ENCODE data around the gene TIAL1. TPM values are rescaled to one million over a fixed set of nuclear protein-coding genes. Genes with fewer than 3 reads are reported as not detected.

The TIAL1 gene
- total and polyA plus RNA-seq, 2 experiments from 2014 or later, result 33.8 to 63.5 TPM

GRCh38 chr10:119597405-119598186, 832 bp upstream of the TIAL1 start:
- Histone ChIP-seq H3K4me1 (ENCODE audit: low read depth) (peaks cover 25% of the 10 kb centered on the region), H3K27me3 (no peaks in the 10 kb centered on the region), H3K4me3 (peak overlapping the region; percentile 9), H3K9me3 (ENCODE audit: low read depth) (no peaks in the 10 kb centered on the region), H3K27ac (peak overlapping the region; percentile 26), H3K36me3 (no peaks in the 10 kb centered on the region)
- DNase-seq (ENCODE audit: low read depth in 1 of 2, low spot score in 1 of 2), result no peak
- TF ChIP-seq CTCF (IDR thresholded peaks at IDR 0.05; ENCODE audit: low read depth, low read length), result no peak

- no peaks in the 10 kb centered on the region for H3K36me3 ChIP-seq
- H3K9me3 ChIP-seq (ENCODE audit: low read depth), result no peaks in the 10 kb centered on the region
- H3K4me3 ChIP-seq, result peak overlapping the region; percentile 57
- DNase-seq (ENCODE audit: low read depth in 1 of 2, low spot score in 1 of 2), result peak; percentile 54 to 55
- H3K27ac ChIP-seq, result peak overlapping the region; percentile 96
- no peaks in the 10 kb centered on the region for H3K27me3 ChIP-seq
- peaks cover 29% of the 10 kb centered on the region for H3K4me1 ChIP-seq (ENCODE audit: low read depth)
- TF ChIP-seq CTCF (IDR thresholded peaks at IDR 0.05; ENCODE audit: low read depth, low read length), result no peak
These were observed 868 bp downstream of the TIAL1 start for GRCh38 chr10:119595676-119596515.

- peak overlapping the region; percentile 96 for H3K27ac ChIP-seq
- no peaks in the 10 kb centered on the region for H3K9me3 ChIP-seq (ENCODE audit: low read depth)
- peaks cover 29% of the 10 kb centered on the region for H3K4me1 ChIP-seq (ENCODE audit: low read depth)
- peak overlapping the region; percentile 57 for H3K4me3 ChIP-seq
- no peaks in the 10 kb centered on the region for H3K27me3 ChIP-seq
- no peak for TF ChIP-seq CTCF (IDR thresholded peaks at IDR 0.05; ENCODE audit: low read depth, low read length)
- H3K36me3 ChIP-seq, result no peaks in the 10 kb centered on the region
- DNase-seq (ENCODE audit: low read depth in 1 of 2, low spot score in 1 of 2), result peak in 1 of 2 donors; percentile 48
These were observed 1.6 kb downstream of the TIAL1 start for GRCh38 chr10:119595134-119595675.

- Histone ChIP-seq H3K36me3 (no peaks in the 10 kb centered on the region), H3K27ac (no peak overlapping the region), H3K4me3 (no peak overlapping the region), H3K27me3 (no peaks in the 10 kb centered on the region), H3K9me3 (ENCODE audit: low read depth) (no peaks in the 10 kb centered on the region), H3K4me1 (ENCODE audit: low read depth) (peaks cover 9% of the 10 kb centered on the region)
- DNase-seq (ENCODE audit: low read depth in 1 of 2, low spot score in 1 of 2), result no peak
- TF ChIP-seq CTCF (IDR thresholded peaks at IDR 0.05; ENCODE audit: low read depth, low read length), result no peak
These were observed 8.7 kb downstream of the TIAL1 start for GRCh38 chr10:119588071-119588470.

GRCh38 chr10:119578355-119578754, 18.4 kb downstream of the TIAL1 start:
- peaks cover 75% of the 10 kb centered on the region for H3K36me3 ChIP-seq
- H3K27ac ChIP-seq, result no peak overlapping the region
- no peaks in the 10 kb centered on the region for H3K4me1 ChIP-seq (ENCODE audit: low read depth)
- no peak overlapping the region for H3K4me3 ChIP-seq
- H3K9me3 ChIP-seq (ENCODE audit: low read depth), result no peaks in the 10 kb centered on the region
- no peak for DNase-seq (ENCODE audit: low read depth in 1 of 2, low spot score in 1 of 2)
- H3K27me3 ChIP-seq, result no peaks in the 10 kb centered on the region
- no peak for TF ChIP-seq CTCF (IDR thresholded peaks at IDR 0.05; ENCODE audit: low read depth, low read length)
